Stomach (tissue), 9 donors: ENCODE measurements around the gene CUL5. TPM values are rescaled to one million over a fixed set of nuclear protein-coding genes. Genes with fewer than 3 reads are reported as not detected.

Source experiments
- DNase-seq, 2 donors: peaks; one replicate each; pipeline versions ENCODE4 v3.0.0 to v3.0.0-alpha.2; 2013 to 2019
- H3K27ac ChIP-seq, 5 donors: fragments of 200-600 bp in 4 of 5; sonication (generic) in 4 of 5; one replicate each; pipeline ENCODE4 v1.5.1; 2013 to 2019; ENCODE audit warnings: mild to moderate bottlenecking in 1 of 5, moderate library complexity in 1 of 5
- H3K27me3 ChIP-seq, 3 donors: fragments of 200-600 bp; sonication (generic); one replicate each; pipeline ENCODE4 v1.5.1; 2017 to 2019; ENCODE audit warnings: mixed run types in 1 of 3
- H3K36me3 ChIP-seq, 4 donors: fragments of 200-600 bp; sonication (generic); 1 replicate in 3 of 4; 2 replicates in 1 of 4; pipeline ENCODE4 v1.5.1; 2016 to 2019
- H3K4me1 ChIP-seq, 4 donors: fragments of 200-600 bp; sonication (generic); one replicate each; pipeline ENCODE4 v1.5.1; 2016 to 2019
- H3K4me3 ChIP-seq, 4 donors: fragments of 200-600 bp; sonication (generic) in 3 of 4; one replicate each; pipeline ENCODE4 v1.5.1; 2016 to 2019; ENCODE audit warnings: mild to moderate bottlenecking in 1 of 4
- H3K9me3 ChIP-seq, 4 donors: fragments of 200-600 bp; sonication (generic); one replicate each; pipeline ENCODE4 v1.5.1; 2016 to 2019
- CTCF ChIP-seq, 7 experiments: fragments of 450-650 bp in 4 of 7; fragments of 200-600 bp in 3 of 7; sonication (generic) in 3 of 7; IDR thresholded peaks; one replicate each; pipeline ENCODE4 v1.5.1; 2016 to 2019; ENCODE audit warnings: antibody characterized with exemption in 7 of 7, control low read depth in 2 of 7, mild to moderate bottlenecking in 1 of 7
- EP300 ChIP-seq: sonication (generic); formaldehyde crosslinking; IDR thresholded peaks from one replicate; pipeline ENCODE4 v1.6.1; 2017; ENCODE audit warnings: antibody characterized with exemption
- POLR2A ChIP-seq, 4 donors: fragments of 450-650 bp; IDR thresholded peaks; one replicate each; pipeline ENCODE4 v1.6.1; 2016; ENCODE audit warnings: antibody characterized with exemption in 4 of 4, control low read depth in 2 of 4, mild to moderate bottlenecking in 1 of 4, moderate library complexity in 1 of 4
- POLR2AphosphoS5 ChIP-seq, 3 donors: sonication (generic); formaldehyde crosslinking; IDR thresholded peaks; one replicate each; pipeline ENCODE4 v1.6.1; 2016; ENCODE audit warnings: antibody characterized with exemption in 3 of 3
- WGBS, 5 donors: extraction: QIAGEN DNeasy Blood & Tissue Kit in 3 of 5; methylation state at CpG; one replicate each; pipeline versions ENCODE4 v1.1.5 to v1.1.7; 2013 to 2018; 5-methylcytosine and 5-hydroxymethylcytosine counted together
- intact Hi-C: fragments of 100-400 bp; cut with DNase I; formaldehyde crosslinking; loops from one replicate; pipeline ENCODE4 v1.15.1; 2023; ENCODE audit warnings: low total_unique reads
- polyA plus RNA-seq, 3 donors: library from polyadenylated mRNA; stranded (reverse); fragments of 200-250 nt; gene quantifications; one replicate each; pipeline ENCODE4 v1.2.3, GENCODE V29; 2013
- total RNA-seq, 5 donors: library from RNA; depleted of rRNA; stranded (reverse); fragments of >200 nt; gene quantifications; one replicate each; pipeline versions ENCODE4 v1.1.0 to v1.2.3, GENCODE V29; 2014 to 2016
- donor health status: healthy with polysubstance abuse.
- donor health status: Bipolar disorder and iron deficiency.
- donor health status: healthy.

Gene CUL5
- total and polyA plus RNA-seq, 8 donors, result 5.0 to 98.0 (median 27.6) TPM

- peaks cover 12 to 77% (median 70%) of the 10 kb centered on the region in 4 donors for H3K36me3 ChIP-seq
- 67 to 85% (median 80%) methylated on average over 6 of the region's 6 CpGs for WGBS, 5 donors
- no peak overlapping the region for H3K4me3 ChIP-seq
- H3K9me3 ChIP-seq, result no peaks in the 10 kb centered on the region
- intact Hi-C loops, result no loop called here
- TF ChIP-seq EP300 (no peak), CTCF (IDR thresholded peaks at IDR 0.05) (no peak), POLR2AphosphoS5 (IDR thresholded peaks at IDR 0.05) (no peak), POLR2A (IDR thresholded peaks at IDR 0.05) (no peak)
- no peaks in the 10 kb centered on the region for H3K27me3 ChIP-seq
- peaks cover 0 to 15% (median 7%) of the 10 kb centered on the region in 4 donors for H3K4me1 ChIP-seq
- no peak for DNase-seq
- H3K27ac ChIP-seq, result no peak overlapping the region
Observed at GRCh38 chr11:108037636-108038035, 28.9 kb downstream of the CUL5 start.

DNA sequence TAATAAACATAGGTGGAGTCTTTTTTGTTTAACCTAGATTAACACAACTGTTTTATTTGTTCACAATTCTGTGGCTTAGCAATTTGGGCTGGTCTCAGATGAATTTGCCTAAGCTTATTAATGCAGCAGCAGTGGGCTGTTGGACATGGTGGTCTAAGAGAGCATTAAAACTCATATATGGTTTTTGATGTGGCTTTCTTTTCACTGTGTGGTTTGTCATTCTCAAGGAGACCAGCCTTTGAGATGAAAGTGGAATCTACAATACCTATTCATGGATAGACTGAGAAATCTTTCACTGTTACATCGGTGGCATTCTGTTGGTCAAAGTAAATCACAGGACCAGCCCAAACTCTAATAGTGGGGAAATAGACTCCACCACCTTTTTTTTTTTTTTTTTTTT is 39.6 kb downstream of the CUL5 start:
- H3K4me1 ChIP-seq, result no peaks in the 10 kb centered on the region
- no peak overlapping the region for H3K4me3 ChIP-seq
- H3K36me3 ChIP-seq, result peaks cover 0 to 71% (median 65%) of the 10 kb centered on the region in 4 donors
- DNase-seq, result no peak
- 86 to 100% (median 95%) methylated on average over 1 of the region's 1 CpG for WGBS, 5 donors
- no peaks in the 10 kb centered on the region for H3K27me3 ChIP-seq
- H3K27ac ChIP-seq, result no peak overlapping the region
- TF ChIP-seq CTCF (IDR thresholded peaks at IDR 0.05) (no peak), POLR2A (IDR thresholded peaks at IDR 0.05) (no peak), EP300 (no peak), POLR2AphosphoS5 (IDR thresholded peaks at IDR 0.05) (no peak)
- H3K9me3 ChIP-seq, result no peaks in the 10 kb centered on the region
- intact Hi-C loops, result no loop called here

DNA sequence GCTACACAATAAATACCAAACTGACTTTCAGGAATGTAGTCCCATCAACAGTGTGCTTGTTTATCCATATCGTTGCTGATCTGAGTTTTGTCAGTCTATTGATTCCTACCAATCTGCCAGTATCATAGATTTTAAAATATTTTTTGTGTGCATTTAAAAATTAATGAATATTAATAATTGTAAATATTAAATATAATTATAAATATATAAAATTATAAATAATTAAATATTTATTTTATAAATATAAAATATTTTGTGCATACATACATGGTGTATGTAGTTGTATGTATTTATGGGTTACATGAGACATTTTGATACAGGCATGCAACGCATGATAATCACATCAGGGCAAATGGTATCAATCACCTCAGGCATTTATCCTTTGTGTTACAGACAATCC is 53.6 kb downstream of the CUL5 start:
- WGBS, 5 donors, result 89 to 95% (median 92%) methylated on average over 2 of the region's 2 CpGs
- Histone ChIP-seq H3K4me1 (no peaks in the 10 kb centered on the region), H3K27me3 (no peaks in the 10 kb centered on the region), H3K36me3 (peaks cover 9 to 82% (median 77%) of the 10 kb centered on the region in 4 donors), H3K4me3 (no peak overlapping the region), H3K9me3 (no peaks in the 10 kb centered on the region), H3K27ac (no peak overlapping the region)
- intact Hi-C loops, result no loop called here
- no peak for DNase-seq
- TF ChIP-seq POLR2AphosphoS5 (IDR thresholded peaks at IDR 0.05) (no peak), CTCF (IDR thresholded peaks at IDR 0.05) (no peak), EP300 (no peak), POLR2A (IDR thresholded peaks at IDR 0.05) (no peak)

DNA sequence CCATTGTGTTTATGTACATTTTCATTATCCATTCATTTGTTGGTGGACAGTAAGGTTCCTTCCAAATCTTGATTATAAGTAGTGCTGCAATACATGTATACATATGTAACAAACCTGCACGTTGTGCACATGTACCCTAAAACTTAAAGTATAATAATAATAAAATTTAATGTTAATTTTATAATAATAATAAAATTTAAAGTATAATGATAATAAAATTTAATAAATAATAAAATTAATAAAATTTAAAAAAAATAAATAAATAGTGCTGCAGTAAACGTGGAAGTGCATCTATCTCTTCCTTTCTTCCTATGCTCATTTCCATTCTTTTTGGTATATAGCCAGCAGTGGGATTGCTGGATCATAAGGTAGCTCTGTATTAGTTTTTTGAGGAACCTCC is 54.7 kb downstream of the CUL5 start:
- intact Hi-C loops, result no loop called here
- Histone ChIP-seq H3K27me3 (no peaks in the 10 kb centered on the region), H3K4me1 (no peaks in the 10 kb centered on the region), H3K36me3 (peaks cover 8 to 74% (median 71%) of the 10 kb centered on the region in 4 donors), H3K4me3 (no peak overlapping the region), H3K27ac (no peak overlapping the region), H3K9me3 (no peaks in the 10 kb centered on the region)
- TF ChIP-seq POLR2AphosphoS5 (IDR thresholded peaks at IDR 0.05) (no peak), EP300 (no peak), CTCF (IDR thresholded peaks at IDR 0.05) (no peak), POLR2A (IDR thresholded peaks at IDR 0.05) (no peak)
- DNase-seq, result no peak
- 94 to 98% (median 95%) methylated on average over 2 of the region's 2 CpGs for WGBS, 5 donors
